ENCODE data around the gene CLSTN2.

DNA sequence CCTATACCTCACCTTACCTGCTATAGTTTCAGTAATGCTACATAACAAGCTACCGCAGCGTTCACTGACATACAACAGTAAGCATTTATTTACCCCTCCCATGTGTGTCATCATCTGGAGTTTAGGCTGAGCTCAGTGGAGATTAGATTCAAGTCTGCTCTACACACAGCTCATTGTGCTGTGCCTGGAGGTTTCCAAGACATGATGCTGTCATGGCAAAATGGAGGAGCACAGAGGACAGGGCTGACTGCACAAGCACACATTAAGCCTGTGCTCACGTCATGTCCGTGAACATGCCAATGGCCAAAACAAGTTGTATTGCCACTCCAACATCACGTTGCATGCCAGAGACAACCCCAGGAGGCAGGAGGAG lies 409.1 kb downstream of the CLSTN2 start:
- TF ChIP-seq, protein P1, sequence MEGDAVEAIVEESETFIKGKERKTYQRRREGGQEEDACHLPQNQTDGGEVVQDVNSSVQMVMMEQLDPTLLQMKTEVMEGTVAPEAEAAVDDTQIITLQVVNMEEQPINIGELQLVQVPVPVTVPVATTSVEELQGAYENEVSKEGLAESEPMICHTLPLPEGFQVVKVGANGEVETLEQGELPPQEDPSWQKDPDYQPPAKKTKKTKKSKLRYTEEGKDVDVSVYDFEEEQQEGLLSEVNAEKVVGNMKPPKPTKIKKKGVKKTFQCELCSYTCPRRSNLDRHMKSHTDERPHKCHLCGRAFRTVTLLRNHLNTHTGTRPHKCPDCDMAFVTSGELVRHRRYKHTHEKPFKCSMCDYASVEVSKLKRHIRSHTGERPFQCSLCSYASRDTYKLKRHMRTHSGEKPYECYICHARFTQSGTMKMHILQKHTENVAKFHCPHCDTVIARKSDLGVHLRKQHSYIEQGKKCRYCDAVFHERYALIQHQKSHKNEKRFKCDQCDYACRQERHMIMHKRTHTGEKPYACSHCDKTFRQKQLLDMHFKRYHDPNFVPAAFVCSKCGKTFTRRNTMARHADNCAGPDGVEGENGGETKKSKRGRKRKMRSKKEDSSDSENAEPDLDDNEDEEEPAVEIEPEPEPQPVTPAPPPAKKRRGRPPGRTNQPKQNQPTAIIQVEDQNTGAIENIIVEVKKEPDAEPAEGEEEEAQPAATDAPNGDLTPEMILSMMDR (IDR thresholded peaks at IDR 0.05): no peak
- TF ChIP-seq POLR2A (IDR thresholded peaks at IDR 0.05; ENCODE audit: low read depth) (no peak), POLR2AphosphoS5 (IDR thresholded peaks at IDR 0.05) (no peak)

All from esophagus muscularis mucosa (tissue), 3 donors.